ENCODE results near the gene THEMIS. TPM values are rescaled to one million over a fixed set of nuclear protein-coding genes. Genes with fewer than 3 reads are reported as not detected.
"Not testable (repeated sequence)": the region's sequence is repeated elsewhere in the genome, so short reads cannot be mapped to it uniquely, and the experiment has no call there.

Gene THEMIS, protein sequence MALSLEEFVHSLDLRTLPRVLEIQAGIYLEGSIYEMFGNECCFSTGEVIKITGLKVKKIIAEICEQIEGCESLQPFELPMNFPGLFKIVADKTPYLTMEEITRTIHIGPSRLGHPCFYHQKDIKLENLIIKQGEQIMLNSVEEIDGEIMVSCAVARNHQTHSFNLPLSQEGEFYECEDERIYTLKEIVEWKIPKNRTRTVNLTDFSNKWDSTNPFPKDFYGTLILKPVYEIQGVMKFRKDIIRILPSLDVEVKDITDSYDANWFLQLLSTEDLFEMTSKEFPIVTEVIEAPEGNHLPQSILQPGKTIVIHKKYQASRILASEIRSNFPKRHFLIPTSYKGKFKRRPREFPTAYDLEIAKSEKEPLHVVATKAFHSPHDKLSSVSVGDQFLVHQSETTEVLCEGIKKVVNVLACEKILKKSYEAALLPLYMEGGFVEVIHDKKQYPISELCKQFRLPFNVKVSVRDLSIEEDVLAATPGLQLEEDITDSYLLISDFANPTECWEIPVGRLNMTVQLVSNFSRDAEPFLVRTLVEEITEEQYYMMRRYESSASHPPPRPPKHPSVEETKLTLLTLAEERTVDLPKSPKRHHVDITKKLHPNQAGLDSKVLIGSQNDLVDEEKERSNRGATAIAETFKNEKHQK
- 0.13 TPM for total RNA-seq

DNA sequence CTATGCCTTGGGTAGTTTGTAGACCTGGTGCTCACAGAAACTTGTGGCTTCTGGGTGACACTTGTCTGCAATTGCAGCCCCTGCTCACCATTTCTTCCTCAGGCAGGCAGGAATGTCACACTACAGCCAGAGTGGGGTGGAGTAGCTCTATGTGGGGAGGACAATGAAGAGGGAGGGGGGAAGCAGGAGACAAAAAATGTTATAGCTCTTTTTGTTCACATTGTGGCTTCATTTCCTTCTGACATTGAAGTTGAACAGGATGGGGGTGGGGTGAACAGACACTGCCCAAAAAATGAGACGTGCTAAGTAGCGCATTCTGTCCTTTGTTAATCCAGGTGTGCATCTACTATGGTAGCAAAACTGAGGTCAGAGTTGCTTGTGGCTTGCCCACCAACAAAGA lies at the start of gene THEMIS:
TSS of gene THEMIS (minus strand) at position 124 of the 400 bp plus-strand sequence. CDS start 126 bp downstream, outside the sequence.
- DNase-seq (ENCODE audit: low spot score): no peak

GRCh38 chr6:127949251-127949650 lies 48.4 kb upstream of the THEMIS start:
- ATAC-seq (no peak), DNase-seq (ENCODE audit: low spot score) (no peak)

More for the DNA sequence above, at the start of gene THEMIS:
- no peak for ATAC-seq

- no peak for DNase-seq (ENCODE audit: low spot score)
- no peak for ATAC-seq
These were observed 45.5 kb upstream of the THEMIS start for GRCh38 chr6:127946388-127946787.

- DNase-seq (ENCODE audit: low spot score) (no peak), ATAC-seq (no peak)
These were observed 44.7 kb upstream of the THEMIS start for GRCh38 chr6:127945434-127946097.

DNA sequence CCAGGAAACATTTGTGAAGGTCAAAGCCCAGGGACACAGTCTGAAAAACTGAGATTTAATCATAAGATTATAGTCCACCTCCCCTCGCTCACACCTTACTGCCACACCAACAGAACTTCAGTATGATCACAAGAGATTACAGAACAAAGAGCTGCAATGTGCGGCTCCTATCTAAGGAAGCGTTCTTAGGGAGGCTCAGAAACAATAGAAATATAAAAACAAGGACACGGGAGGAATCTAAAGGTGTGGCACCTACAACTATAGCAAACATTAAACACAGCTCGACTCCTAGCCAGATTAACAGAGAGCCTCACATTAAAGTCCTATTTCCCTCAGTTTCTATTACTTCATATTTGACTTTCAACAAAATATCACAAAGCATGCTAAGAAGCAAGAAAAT lies 40.4 kb upstream of the THEMIS start:
- no peak for DNase-seq (ENCODE audit: low spot score)
- no peak for ATAC-seq

GRCh38 chr6:127939442-127940066 lies 38.7 kb upstream of the THEMIS start:
- DNase-seq (ENCODE audit: low spot score) (no peak), ATAC-seq (no peak)

DNA sequence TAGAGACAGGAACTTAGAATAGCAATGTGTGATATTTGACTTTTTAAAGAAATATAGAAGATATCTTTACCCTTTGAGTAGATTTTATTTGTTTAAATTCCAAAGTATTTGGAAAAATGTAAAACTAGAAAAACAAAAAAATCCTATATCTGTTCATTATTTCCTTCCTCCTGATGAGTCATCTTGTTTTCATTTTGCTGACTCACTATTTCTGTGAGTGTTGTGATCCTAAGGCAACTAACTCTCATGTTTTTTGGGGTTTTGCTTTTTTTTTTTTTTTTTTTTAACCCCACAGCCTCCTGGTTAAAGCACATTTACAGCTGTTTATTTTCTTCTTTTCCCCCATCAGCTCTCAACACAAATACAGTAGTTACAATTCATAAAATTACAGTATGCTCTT lies 37.8 kb upstream of the THEMIS start:
- no peak for DNase-seq (ENCODE audit: low spot score)
- ATAC-seq: no peak

- no peak for ATAC-seq
- no peak for DNase-seq (ENCODE audit: low spot score)
These were observed 36.9 kb upstream of the THEMIS start for GRCh38 chr6:127937747-127938146.

GRCh38 chr6:127937102-127937501 lies 36.2 kb upstream of the THEMIS start:
- ATAC-seq (no peak), DNase-seq (ENCODE audit: low spot score) (no peak)

- no peak for DNase-seq (ENCODE audit: low spot score)
- ATAC-seq: no peak
These were observed 34.1 kb upstream of the THEMIS start for GRCh38 chr6:127934956-127935355.

DNA sequence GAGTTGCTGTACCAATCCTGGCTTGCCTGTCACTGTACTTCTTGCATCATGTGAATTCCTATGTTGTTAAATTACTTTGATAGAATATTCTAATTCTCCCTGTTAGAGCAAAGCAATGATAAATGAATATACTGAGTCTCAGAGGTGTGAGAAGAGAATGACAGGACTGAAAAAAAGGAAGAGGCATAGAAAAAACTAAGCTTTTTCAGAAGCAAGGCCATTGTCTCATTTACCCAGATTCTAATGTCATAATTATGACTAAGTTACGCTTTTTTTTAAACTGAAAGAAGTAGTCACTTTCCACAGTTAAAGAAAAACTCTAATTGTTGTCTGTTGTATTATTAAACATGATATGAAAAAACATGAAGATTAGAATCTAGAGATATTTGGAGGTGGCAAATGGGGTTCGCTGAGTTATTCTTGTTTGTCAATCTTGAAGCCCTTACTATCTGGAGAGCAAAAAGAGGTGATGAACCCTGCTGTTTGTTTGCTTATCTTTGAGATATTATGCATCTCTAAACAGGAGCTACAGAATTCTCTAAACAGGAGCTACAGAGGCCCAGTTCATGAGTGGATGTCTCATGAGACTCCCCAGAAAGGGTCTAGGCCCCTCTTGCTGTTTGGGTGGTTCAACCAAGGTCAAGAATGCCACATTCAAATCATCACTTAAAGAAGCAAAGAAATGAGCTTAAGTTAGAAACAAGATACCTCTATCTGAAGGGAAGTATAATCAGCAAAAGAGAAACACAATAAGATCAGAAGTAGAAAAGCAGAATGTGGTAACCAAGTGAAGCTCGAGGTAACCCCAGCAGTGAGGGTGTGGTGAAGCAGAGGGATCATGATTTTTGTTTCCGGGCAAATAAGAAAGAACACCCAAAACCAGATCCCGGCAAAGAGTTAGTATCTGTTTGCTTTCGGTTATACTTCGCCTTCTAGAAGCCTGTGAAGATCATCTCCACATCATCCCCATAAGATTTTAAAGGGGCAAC lies 33.3 kb upstream of the THEMIS start:
- ATAC-seq: no peak
- DNase-seq (ENCODE audit: low spot score): no peak

- ATAC-seq (no peak), DNase-seq (ENCODE audit: low spot score) (no peak)
These were observed 32.3 kb upstream of the THEMIS start for GRCh38 chr6:127933137-127933536.

GRCh38 chr6:127932708-127933107 lies 31.9 kb upstream of the THEMIS start:
- DNase-seq (ENCODE audit: low spot score) (no peak), ATAC-seq (no peak)

DNA sequence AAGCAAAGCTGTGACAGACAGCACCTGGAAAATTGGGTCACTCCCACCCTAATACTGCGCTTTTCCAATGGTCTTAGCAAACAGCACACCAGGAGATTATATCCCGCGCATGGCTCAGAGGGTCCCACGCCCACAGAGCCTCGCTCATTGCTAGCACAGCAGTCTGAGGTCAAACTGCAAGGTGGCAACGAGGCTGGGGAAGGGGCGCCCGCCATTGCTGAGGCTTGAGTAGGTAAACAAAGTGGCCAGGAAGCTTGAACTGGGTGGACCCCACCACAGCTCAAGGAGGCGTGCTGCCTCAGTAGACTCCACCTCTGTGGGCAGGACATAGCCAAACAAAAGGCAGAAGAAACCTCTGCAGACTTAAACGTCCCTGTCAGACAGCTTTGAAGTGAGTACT lies 25.6 kb upstream of the THEMIS start:
- not testable (repeated sequence) for DNase-seq (ENCODE audit: low spot score); ATAC-seq

GRCh38 chr6:127924440-127924839 lies 23.6 kb upstream of the THEMIS start:
- ATAC-seq (no peak), DNase-seq (ENCODE audit: low spot score) (no peak)

DNA sequence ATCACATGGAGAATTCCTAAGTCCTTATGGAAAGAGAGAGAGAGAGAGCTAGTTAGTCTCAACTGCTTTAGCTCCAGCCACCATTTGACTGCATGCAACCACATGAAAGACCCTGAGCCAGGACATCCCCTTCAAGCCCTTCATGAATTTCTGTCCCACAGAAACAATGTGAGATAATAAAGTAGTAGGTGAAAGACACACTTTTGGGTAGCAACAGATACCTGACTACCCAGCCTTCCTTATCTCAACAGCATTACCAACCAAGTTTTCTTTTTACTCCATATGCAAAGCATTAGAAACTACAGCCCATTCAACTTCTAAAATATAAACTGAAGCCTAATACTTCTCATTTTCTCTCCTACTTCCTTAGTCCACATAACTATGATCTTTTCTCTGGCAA lies 23.2 kb upstream of the THEMIS start:
- no peak for ATAC-seq

GRCh38 chr6:127923135-127923534 lies 22.3 kb upstream of the THEMIS start:
- ATAC-seq (no peak), DNase-seq (ENCODE audit: low spot score) (no peak)

More for the DNA sequence above, 23.2 kb upstream of the THEMIS start:
- DNase-seq (ENCODE audit: low spot score): no peak

DNA sequence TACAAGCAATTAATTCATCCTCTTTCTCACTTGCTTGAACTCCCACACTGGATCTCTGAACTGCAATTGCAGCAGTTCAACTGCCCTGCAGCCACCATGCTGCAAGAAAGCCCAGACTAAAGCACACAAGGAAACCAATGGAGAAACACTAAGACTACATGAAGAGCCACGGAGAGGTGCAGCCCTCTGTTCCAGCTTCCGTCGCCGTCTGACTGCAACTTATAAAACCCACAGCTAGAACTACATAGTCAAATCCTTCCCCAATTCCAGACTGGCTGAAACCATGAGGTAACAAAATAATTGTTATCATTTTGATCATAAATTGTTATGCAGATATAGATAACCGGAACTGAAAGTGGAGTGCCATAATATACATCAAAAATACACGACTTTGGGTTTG lies 21.1 kb upstream of the THEMIS start:
- DNase-seq (ENCODE audit: low spot score) (no peak), ATAC-seq (no peak)

DNA sequence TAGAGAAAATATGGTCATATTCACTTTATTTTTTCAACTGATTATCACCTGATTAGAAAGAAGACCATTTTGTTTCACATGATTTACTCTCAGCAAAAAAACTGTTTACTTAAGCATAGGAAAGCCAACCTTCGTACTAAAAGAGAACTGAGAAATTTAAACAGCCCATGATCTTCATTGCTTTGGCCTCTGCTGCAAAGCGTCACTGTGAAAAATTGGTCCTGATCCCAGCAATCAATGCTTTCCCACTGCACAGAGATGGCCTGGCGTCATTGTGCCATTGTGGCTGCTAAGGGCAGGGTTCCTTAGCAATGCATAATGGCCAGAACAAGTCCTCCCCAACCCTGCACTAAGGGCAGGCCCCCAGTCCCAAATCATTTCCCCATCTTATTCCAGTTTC lies 19.9 kb upstream of the THEMIS start:
- DNase-seq (ENCODE audit: low spot score): no peak
- peak; percentile 69 for ATAC-seq

Measured in left lobe of liver (tissue), 2 donors.